WTC11 (cell line): ENCODE data around the gene HDAC1.

Experiments
- AFF4 ChIP-seq: sonication (generic); formaldehyde crosslinking; IDR thresholded peaks from 2 replicates; pipeline ENCODE4 v1.8.1; 2023; ENCODE audit warnings: mild to moderate bottlenecking, missing genetic modification reagents, borderline replicate concordance
- ATF6 ChIP-seq: sonication (generic); formaldehyde crosslinking; IDR thresholded peaks from 2 replicates; pipeline ENCODE4 v1.8.1; 2023; ENCODE audit warnings: mild to moderate bottlenecking, missing genetic modification reagents
- CTCF ChIP-seq: fragments of 200-600 bp; IDR thresholded peaks from 2 replicates; pipeline ENCODE4 v1.8.0; 2022; ENCODE audit warnings: antibody characterized with exemption
- E2F5 ChIP-seq: sonication (generic); formaldehyde crosslinking; IDR thresholded peaks from 2 replicates; pipeline ENCODE4 v1.8.1; 2022; ENCODE audit warnings: mild to moderate bottlenecking, moderate library complexity, missing genetic modification reagents
- ELF4 ChIP-seq: sonication (generic); formaldehyde crosslinking; IDR thresholded peaks from 2 replicates; pipeline ENCODE4 v1.8.1; 2022; ENCODE audit warnings: low read depth, mild to moderate bottlenecking, moderate library complexity, missing genetic modification reagents
- ETV6 ChIP-seq: sonication (generic); formaldehyde crosslinking; IDR thresholded peaks from 2 replicates; pipeline ENCODE4 v1.8.1; 2022; ENCODE audit warnings: mild to moderate bottlenecking, missing genetic modification reagents
- FOXP1 ChIP-seq: sonication (generic); formaldehyde crosslinking; IDR thresholded peaks from 2 replicates; pipeline ENCODE4 v1.8.0; 2022; ENCODE audit warnings: missing genetic modification reagents, mild to moderate bottlenecking, moderate library complexity, borderline replicate concordance
- PREB ChIP-seq: sonication (generic); formaldehyde crosslinking; IDR thresholded peaks from 2 replicates; pipeline ENCODE4 v1.8.1; 2022; ENCODE audit warnings: mild to moderate bottlenecking, missing genetic modification reagents, moderate library complexity, borderline replicate concordance
- TCF7 ChIP-seq: sonication (generic); formaldehyde crosslinking; IDR thresholded peaks from 2 replicates; pipeline ENCODE4 v1.8.0; 2022; ENCODE audit warnings: mild to moderate bottlenecking, low read depth, missing genetic modification reagents, moderate library complexity
- ZNF317 ChIP-seq: sonication (generic); formaldehyde crosslinking; IDR thresholded peaks from 2 replicates; pipeline ENCODE4 v1.8.1; 2023; ENCODE audit warnings: low read depth, mild to moderate bottlenecking, moderate library complexity, missing genetic modification reagents, borderline replicate concordance

DNA sequence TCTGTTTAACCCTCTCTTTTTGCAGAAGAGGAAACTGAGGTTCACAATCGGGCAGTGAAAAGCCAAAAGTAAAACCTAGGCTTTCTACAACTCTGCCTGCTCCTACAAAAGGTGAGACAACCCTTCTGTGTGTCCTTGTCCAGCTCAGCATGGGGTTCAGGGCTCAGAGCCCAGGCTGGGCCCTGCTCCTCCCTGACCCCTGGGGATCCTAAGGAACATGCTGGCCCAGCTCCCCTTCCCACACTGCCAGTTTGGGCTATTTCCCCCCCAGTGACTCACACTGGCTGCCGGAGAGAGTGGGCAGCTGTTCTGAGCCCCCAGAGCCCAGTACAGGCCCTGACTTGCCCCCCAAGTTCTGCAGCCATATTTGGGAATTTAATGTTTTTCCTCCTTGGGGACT, 61.5 kb downstream of the HDAC1 start:
- no peak for TF ChIP-seq CTCF
- TF ChIP-seq E2F5 (CRISPR knock-in tag) = no peak
- no peak for TF ChIP-seq ATF6
- TF ChIP-seq FOXP1 = no peak
- no peak for TF ChIP-seq ELF4 (CRISPR knock-in tag)
- TF ChIP-seq ETV6 (CRISPR knock-in tag) = no peak
- no peak for TF ChIP-seq TCF7
- TF ChIP-seq ZNF317 (CRISPR knock-in tag) = no peak
- TF ChIP-seq AFF4 (CRISPR knock-in tag) = no peak
- no peak for TF ChIP-seq PREB (CRISPR knock-in tag)
